CD14-positive monocyte (primary cell): ENCODE results near the gene CACNA1E. TPM values are rescaled to one million over a fixed set of nuclear protein-coding genes. Genes with fewer than 3 reads are reported as not detected.

Experiments
- DNase-seq, 3 donors: peaks; one replicate each; pipeline ENCODE4 v3.0.0-alpha.2; 2011 to 2022
- H2AFZ ChIP-seq: 2 replicates; pipeline ENCODE4 v1.6.0; 2012; ENCODE audit warnings: mild to moderate bottlenecking, low read depth, low read length, inconsistent platforms; ENCODE audit not compliant: insufficient read depth, poor library complexity, severe bottlenecking
- H3K27ac ChIP-seq, 2 donors: 1 replicate in 1 of 2; 2 replicates in 1 of 2; pipeline ENCODE4 v1.5.1; 2012 to 2013; ENCODE audit warnings: low read length in 2 of 2, control low read depth in 1 of 2, inconsistent platforms in 1 of 2, low read depth in 1 of 2, mild to moderate bottlenecking in 1 of 2
- H3K27me3 ChIP-seq, 2 donors: one replicate each; pipeline versions ENCODE4 v1.6.0 to v1.6.1; 2011 to 2013; ENCODE audit warnings: low read length in 2 of 2; ENCODE audit not compliant: control insufficient read depth in 2 of 2, insufficient read depth in 2 of 2
- H3K36me3 ChIP-seq, 2 donors: replicated peaks in 1 of 2; 1 replicate in 1 of 2; 2 replicates in 1 of 2; pipeline versions ENCODE4 v1.5.1 to v1.6.1; 2012 to 2013; ENCODE audit warnings: low read length in 2 of 2, control low read depth in 1 of 2, inconsistent platforms in 1 of 2, mild to moderate bottlenecking in 1 of 2; ENCODE audit not compliant: insufficient read depth in 2 of 2, control insufficient read depth in 1 of 2
- H3K4me1 ChIP-seq, 2 donors: 1 replicate in 1 of 2; 2 replicates in 1 of 2; pipeline versions ENCODE4 v1.5.1 to v1.6.1; 2012 to 2013; ENCODE audit warnings: low read length in 2 of 2, control low read depth in 1 of 2, inconsistent platforms in 1 of 2, mild to moderate bottlenecking in 1 of 2, moderate library complexity in 1 of 2; ENCODE audit not compliant: insufficient read depth in 2 of 2, control insufficient read depth in 1 of 2
- H3K4me2 ChIP-seq: replicated peaks from 2 replicates; pipeline ENCODE3; 2012; ENCODE audit warnings: low read length, moderate library complexity, mild to moderate bottlenecking; ENCODE audit not compliant: poor library complexity, severe bottlenecking; ENCODE audit errors: extremely low read depth
- H3K4me3 ChIP-seq, 3 experiments: fragments of 200-600 bp in 1 of 3; sonication (generic) in 1 of 3; replicated peaks in 1 of 3; 1 replicate in 2 of 3; 2 replicates in 1 of 3; pipeline ENCODE4 v1.5.1; 2011 to 2013; ENCODE audit warnings: low read length in 3 of 3, mild to moderate bottlenecking in 3 of 3, control low read depth in 2 of 3, low read depth in 2 of 3, inconsistent platforms in 1 of 3, moderate library complexity in 1 of 3
- H3K79me2 ChIP-seq: 2 replicates; pipeline ENCODE4 v1.6.0; 2012; ENCODE audit warnings: mild to moderate bottlenecking, control low read depth, inconsistent platforms, low read length, moderate library complexity; ENCODE audit not compliant: insufficient read depth
- H3K9ac ChIP-seq: 2 replicates; pipeline ENCODE4 v1.6.0; 2017; ENCODE audit warnings: low read length, mild to moderate bottlenecking; ENCODE audit not compliant: insufficient read depth, poor library complexity, severe bottlenecking
- H3K9me3 ChIP-seq, 2 donors: replicated peaks in 1 of 2; 1 replicate in 1 of 2; 2 replicates in 1 of 2; pipeline versions ENCODE4 v1.5.1 to v1.6.1; 2012 to 2013; ENCODE audit warnings: low read length in 2 of 2, control low read depth in 1 of 2; ENCODE audit not compliant: control insufficient read depth in 1 of 2, insufficient read depth in 1 of 2
- H4K20me1 ChIP-seq: 2 replicates; pipeline ENCODE4 v1.6.0; 2012; ENCODE audit warnings: mild to moderate bottlenecking, low read length, control low read depth, moderate library complexity; ENCODE audit not compliant: insufficient read depth
- H3K27ac Mint-ChIP-seq, 7 donors: one replicate each; pipeline ENCODE4 v1.8.0; 2020; ENCODE audit warnings: mild to moderate bottlenecking in 7 of 7, mixed read lengths in 7 of 7, moderate library complexity in 6 of 7, inconsistent platforms in 2 of 7
- H3K27me3 Mint-ChIP-seq, 3 donors: one replicate each; pipeline ENCODE4 v1.8.0; 2021 to 2022; ENCODE audit warnings: low read depth in 3 of 3, mild to moderate bottlenecking in 3 of 3, mixed read lengths in 3 of 3, moderate library complexity in 3 of 3, inconsistent platforms in 1 of 3
- H3K36me3 Mint-ChIP-seq, 2 donors: one replicate each; pipeline ENCODE4 v1.8.0; 2020; ENCODE audit warnings: mixed read lengths in 2 of 2, inconsistent platforms in 1 of 2, mild to moderate bottlenecking in 1 of 2
- H3K4me1 Mint-ChIP-seq: one replicate; pipeline ENCODE4 v1.8.0; 2020; ENCODE audit warnings: mild to moderate bottlenecking, mixed read lengths
- H3K4me3 Mint-ChIP-seq, 2 donors: one replicate each; pipeline ENCODE4 v1.8.0; 2020; ENCODE audit warnings: mild to moderate bottlenecking in 2 of 2, mixed read lengths in 2 of 2, moderate library complexity in 1 of 2
- H3K9me3 Mint-ChIP-seq, 7 donors: one replicate each; pipeline ENCODE4 v1.8.0; 2020 to 2022; ENCODE audit warnings: mixed read lengths in 7 of 7, mild to moderate bottlenecking in 6 of 7, moderate library complexity in 6 of 7, inconsistent platforms in 2 of 7
- CTCF ChIP-seq: fragments of 200-600 bp; IDR thresholded peaks from one replicate; pipeline ENCODE4 v1.8.0; 2022; ENCODE audit warnings: antibody characterized with exemption, mild to moderate bottlenecking
- WGBS: methylation state at CpG from one replicate; pipeline ENCODE4 v1.1.5; 2013; ENCODE audit warnings: missing lambda C conversion rate; ENCODE audit not compliant: insufficient coverage; 5-methylcytosine and 5-hydroxymethylcytosine counted together
- intact Hi-C, 2 donors: fragments of 100-400 bp; cut with micrococcal nuclease; formaldehyde crosslinking; loops; one replicate each; pipeline versions ENCODE4 v1.15.0 to v1.15.1; 2023
- polyA plus RNA-seq, 3 donors: library from polyadenylated mRNA; depleted of rRNA in 1 of 3; unstranded in 2 of 3; stranded (reverse) in 1 of 3; fragments of 300-500 nt in 2 of 3; fragments of >200 nt in 1 of 3; fragmentation: Illumina TruSeq in 2 of 3; gene quantifications; 1 replicate in 2 of 3; 2 replicates in 1 of 3; pipeline ENCODE4 v1.2.3, GENCODE V29; 2012 to 2021

The CACNA1E gene
- polyA plus RNA-seq, 3 donors, result 0.04 TPM; not detected in 2

- WGBS, result 89% methylated on average over 6 of the region's 10 CpGs
- Histone ChIP-seq H4K20me1 (no peaks in the 10 kb centered on the region), H3K27me3 (no peaks in the 10 kb centered on the region), H3K9ac (no peak overlapping the region), H3K9me3 (no peaks in the 10 kb centered on the region), H3K79me2 (no peaks in the 10 kb centered on the region), H2AFZ (no peak overlapping the region), H3K27ac (no peak overlapping the region), H3K36me3 (no peaks in the 10 kb centered on the region), H3K4me2 (no peak overlapping the region), H3K4me3 (no peak overlapping the region), H3K4me1 (no peaks in the 10 kb centered on the region)
- intact Hi-C loops, result no loop called here
- Mint-ChIP-seq H3K36me3 (no peaks in the 10 kb centered on the region), H3K4me1 (no peaks in the 10 kb centered on the region), H3K4me3 (no peak overlapping the region), H3K27me3 (peaks cover 2 to 7% (median 4%) of the 10 kb centered on the region in 3 donors), H3K9me3 (peaks cover 0 to 11% (median 5%) of the 10 kb centered on the region in 7 donors), H3K27ac (no peak overlapping the region)
- DNase-seq, result no peak
- no peak for TF ChIP-seq CTCF
These were observed 120.6 kb downstream of the CACNA1E start for GRCh38 chr1:181603735-181604410.

DNA sequence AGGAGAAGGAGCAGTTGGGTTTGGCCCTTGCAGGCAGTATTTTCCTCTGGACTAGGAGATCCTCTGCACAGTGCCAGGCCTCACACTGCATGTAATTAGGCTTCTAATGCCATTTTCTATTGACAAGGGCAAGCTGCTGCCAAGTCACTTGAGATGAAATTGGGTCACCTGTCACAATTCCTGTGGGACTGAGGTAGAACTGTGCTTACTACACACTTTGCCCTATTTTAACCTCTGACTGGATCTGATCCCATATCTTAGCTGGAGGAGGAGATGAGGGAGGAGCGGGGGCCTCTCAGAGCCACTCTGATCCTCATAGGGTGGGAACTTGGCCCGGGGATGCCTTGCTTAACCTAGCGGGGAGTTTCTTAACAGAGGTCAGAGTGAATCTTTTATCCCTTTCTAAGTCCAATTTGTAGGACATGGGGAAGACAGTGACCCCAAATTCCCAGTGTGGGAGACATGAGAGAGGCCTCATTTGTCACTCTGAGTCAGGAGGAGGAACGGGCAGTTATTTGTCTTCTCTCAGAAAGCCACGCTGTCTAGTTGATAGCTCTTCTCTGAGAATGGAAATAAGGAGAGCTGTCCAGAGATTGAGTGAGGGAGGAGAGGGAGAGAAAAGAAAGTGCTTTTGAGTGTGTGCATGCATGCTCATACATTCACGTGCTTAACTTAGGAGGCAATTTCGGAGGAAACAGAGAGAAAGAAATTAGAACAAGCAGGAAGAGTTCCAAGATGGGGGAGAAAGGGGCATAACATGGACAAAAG is 121.3 kb downstream of the CACNA1E start:
- H3K27me3 ChIP-seq, result no peaks in the 10 kb centered on the region
- no peaks in the 10 kb centered on the region for H3K4me1 ChIP-seq
- H3K9me3 ChIP-seq, result no peaks in the 10 kb centered on the region
- intact Hi-C loops, result no loop called here
- H3K79me2 ChIP-seq, result no peaks in the 10 kb centered on the region
- Mint-ChIP-seq H3K4me3 (no peak overlapping the region), H3K27ac (no peak overlapping the region), H3K36me3 (no peaks in the 10 kb centered on the region), H3K27me3 (peaks cover 2 to 5% (median 4%) of the 10 kb centered on the region in 3 donors), H3K9me3 (peaks cover 0 to 11% (median 5%) of the 10 kb centered on the region in 7 donors), H3K4me1 (no peaks in the 10 kb centered on the region)
- no peak overlapping the region for H3K4me2 ChIP-seq
- no peak overlapping the region for H3K9ac ChIP-seq
- H3K36me3 ChIP-seq, result no peaks in the 10 kb centered on the region
- no peak overlapping the region for H3K4me3 ChIP-seq
- TF ChIP-seq CTCF, result no peak
- H3K27ac ChIP-seq, result no peak overlapping the region
- WGBS, result 85% methylated on average over 4 of the region's 7 CpGs
- DNase-seq, result no peak
- no peak overlapping the region for H2AFZ ChIP-seq
- no peaks in the 10 kb centered on the region for H4K20me1 ChIP-seq
